ENCODE data around the gene NMRK2.

The NMRK2 gene

GRCh38 chr19:3970808-3971598 is 38.1 kb downstream of the NMRK2 start, which contains the start of gene DAPK3:
TSS of gene DAPK3 (minus strand) at chr19:3971099. CDS start at chr19:3969735, 1,364 bp downstream.
- Histone ChIP-seq H3K27ac (ENCODE audit: low read depth, low read length) (peak within 1 kb of the TSS; percentile 98), H3K14ac (ENCODE audit: low read length) (peak within 1 kb of the TSS; percentile 100), H4K8ac (ENCODE audit: low read depth, low read length) (peak within 1 kb of the TSS; percentile 95), H2BK120ac (ENCODE audit: insufficient read depth, low read length, poor library complexity) (peak within 1 kb of the TSS; percentile 97), H4K91ac (ENCODE audit: low read depth, low read length) (peak within 1 kb of the TSS; percentile 98), H3K27me3 (ENCODE audit: insufficient read depth, low read length) (no peaks in the 10 kb centered on the region), H3K18ac (ENCODE audit: low read length) (peak within 1 kb of the TSS; percentile 98), H2BK5ac (ENCODE audit: low read depth, low read length, poor library complexity) (peak within 1 kb of the TSS; percentile 98), H3K9me3 (ENCODE audit: insufficient read depth, low read depth, low read length) (peaks cover 2% of the 10 kb centered on the region), H3K9ac (ENCODE audit: low read length) (peak within 1 kb of the TSS; percentile 99), H3K4ac (ENCODE audit: low read depth, low read length) (peak within 1 kb of the TSS; percentile 100), H3K23ac (ENCODE audit: low read length) (no peak within 1 kb of the TSS), H3K4me3 (ENCODE audit: low read depth, low read length) (peak within 1 kb of the TSS; percentile 97), H3K36me3 (ENCODE audit: control insufficient read depth in 1 of 2, insufficient read depth in 2 of 2, low read length in 2 of 2) (peaks cover 33 to 36% of the 10 kb centered on the region in 2 experiments), H2BK12ac (ENCODE audit: low read length) (peak within 1 kb of the TSS; percentile 46), H3K79me2 (ENCODE audit: control insufficient read depth, insufficient read depth, low read length, poor library complexity) (peaks cover 36% of the 10 kb centered on the region), H3K4me2 (ENCODE audit: low read length) (peak within 1 kb of the TSS; percentile 83), H3K79me1 (ENCODE audit: low read length) (peaks cover 27% of the 10 kb centered on the region), H2AK5ac (ENCODE audit: low read length) (peak within 1 kb of the TSS; percentile 100), H2AFZ (ENCODE audit: insufficient read depth, low read length, poor library complexity) (peak within 1 kb of the TSS; percentile 75), H3K4me1 (ENCODE audit: control insufficient read depth in 1 of 2, insufficient read depth in 2 of 2, low read length in 2 of 2) (peaks cover 22 to 23% of the 10 kb centered on the region in 2 experiments), H4K12ac (ENCODE audit: low read depth, low read length) (peak within 1 kb of the TSS; percentile 92)
- WGBS (ENCODE audit: extremely low coverage, insufficient coverage, insufficient read length): no CpG with 5 or more reads among the region's 73 CpGs
- DNase-seq: peak; percentile 99

- Histone ChIP-seq H4K8ac (ENCODE audit: low read depth, low read length) (no peak overlapping the region), H3K4ac (ENCODE audit: low read depth, low read length) (no peak overlapping the region), H3K36me3 (ENCODE audit: control insufficient read depth in 1 of 2, insufficient read depth in 2 of 2, low read length in 2 of 2) (peaks cover 54 to 55% of the 10 kb centered on the region in 2 experiments), H2AK5ac (ENCODE audit: low read length) (no peak overlapping the region), H3K79me2 (ENCODE audit: control insufficient read depth, insufficient read depth, low read length, poor library complexity) (peaks cover 7% of the 10 kb centered on the region), H4K91ac (ENCODE audit: low read depth, low read length) (no peak overlapping the region), H3K4me1 (ENCODE audit: control insufficient read depth in 1 of 2, insufficient read depth in 2 of 2, low read length in 2 of 2) (no peaks in the 10 kb centered on the region), H4K12ac (ENCODE audit: low read depth, low read length) (no peak overlapping the region), H3K27me3 (ENCODE audit: insufficient read depth, low read length) (no peaks in the 10 kb centered on the region), H3K9ac (ENCODE audit: low read length) (no peak overlapping the region), H2BK12ac (ENCODE audit: low read length) (no peak overlapping the region), H3K14ac (ENCODE audit: low read length) (no peak overlapping the region), H2AFZ (ENCODE audit: insufficient read depth, low read length, poor library complexity) (no peak overlapping the region), H3K4me2 (ENCODE audit: low read length) (no peak overlapping the region), H3K23ac (ENCODE audit: low read length) (no peak overlapping the region), H3K4me3 (ENCODE audit: low read depth, low read length) (no peak overlapping the region), H2BK120ac (ENCODE audit: insufficient read depth, low read length, poor library complexity) (no peak overlapping the region), H2BK5ac (ENCODE audit: low read depth, low read length, poor library complexity) (no peak overlapping the region), H3K79me1 (ENCODE audit: low read length) (peaks cover 7% of the 10 kb centered on the region), H3K9me3 (ENCODE audit: insufficient read depth, low read depth, low read length) (peaks cover 11% of the 10 kb centered on the region), H3K18ac (ENCODE audit: low read length) (no peak overlapping the region), H3K27ac (ENCODE audit: low read depth, low read length) (no peak overlapping the region)
- no peak for DNase-seq
- no CpG with 5 or more reads among the region's 8 CpGs for WGBS (ENCODE audit: extremely low coverage, insufficient coverage, insufficient read length)
Observed at GRCh38 chr19:3975144-3975543, 42.3 kb downstream of the NMRK2 start.

GRCh38 chr19:3975637-3976087 is 42.8 kb downstream of the NMRK2 start:
- DNase-seq: peak in 1 of 2 donors; percentile 56
- Histone ChIP-seq H4K8ac (ENCODE audit: low read depth, low read length) (no peak overlapping the region), H3K4ac (ENCODE audit: low read depth, low read length) (no peak overlapping the region), H3K79me1 (ENCODE audit: low read length) (peaks cover 2% of the 10 kb centered on the region), H3K36me3 (ENCODE audit: control insufficient read depth in 1 of 2, insufficient read depth in 2 of 2, low read length in 2 of 2) (peaks cover 59 to 60% of the 10 kb centered on the region in 2 experiments), H2AK5ac (ENCODE audit: low read length) (no peak overlapping the region), H3K27ac (ENCODE audit: low read depth, low read length) (no peak overlapping the region), H3K4me3 (ENCODE audit: low read depth, low read length) (no peak overlapping the region), H3K4me2 (ENCODE audit: low read length) (no peak overlapping the region), H2AFZ (ENCODE audit: insufficient read depth, low read length, poor library complexity) (no peak overlapping the region), H3K18ac (ENCODE audit: low read length) (no peak overlapping the region), H4K91ac (ENCODE audit: low read depth, low read length) (no peak overlapping the region), H3K27me3 (ENCODE audit: insufficient read depth, low read length) (no peaks in the 10 kb centered on the region), H4K12ac (ENCODE audit: low read depth, low read length) (no peak overlapping the region), H3K14ac (ENCODE audit: low read length) (no peak overlapping the region), H3K79me2 (ENCODE audit: control insufficient read depth, insufficient read depth, low read length, poor library complexity) (peaks cover 2% of the 10 kb centered on the region), H2BK120ac (ENCODE audit: insufficient read depth, low read length, poor library complexity) (no peak overlapping the region), H3K9me3 (ENCODE audit: insufficient read depth, low read depth, low read length) (peaks cover 11% of the 10 kb centered on the region), H2BK5ac (ENCODE audit: low read depth, low read length, poor library complexity) (no peak overlapping the region), H3K9ac (ENCODE audit: low read length) (peak overlapping the region; percentile 4), H3K4me1 (ENCODE audit: control insufficient read depth in 1 of 2, insufficient read depth in 2 of 2, low read length in 2 of 2) (no peaks in the 10 kb centered on the region), H2BK12ac (ENCODE audit: low read length) (no peak overlapping the region), H3K23ac (ENCODE audit: low read length) (no peak overlapping the region)
- no CpG with 5 or more reads among the region's 14 CpGs for WGBS (ENCODE audit: extremely low coverage, insufficient coverage, insufficient read length)

- Histone ChIP-seq H3K4me1 (ENCODE audit: control insufficient read depth in 1 of 2, insufficient read depth in 2 of 2, low read length in 2 of 2) (no peaks in the 10 kb centered on the region), H2BK12ac (ENCODE audit: low read length) (no peak overlapping the region), H2BK5ac (ENCODE audit: low read depth, low read length, poor library complexity) (no peak overlapping the region), H3K14ac (ENCODE audit: low read length) (no peak overlapping the region), H4K12ac (ENCODE audit: low read depth, low read length) (no peak overlapping the region), H4K91ac (ENCODE audit: low read depth, low read length) (no peak overlapping the region), H3K4me3 (ENCODE audit: low read depth, low read length) (no peak overlapping the region), H3K4ac (ENCODE audit: low read depth, low read length) (no peak overlapping the region), H3K79me1 (ENCODE audit: low read length) (no peaks in the 10 kb centered on the region), H2AFZ (ENCODE audit: insufficient read depth, low read length, poor library complexity) (no peak overlapping the region), H3K23ac (ENCODE audit: low read length) (no peak overlapping the region), H3K27me3 (ENCODE audit: insufficient read depth, low read length) (no peaks in the 10 kb centered on the region), H3K79me2 (ENCODE audit: control insufficient read depth, insufficient read depth, low read length, poor library complexity) (peaks cover under 1% of the 10 kb centered on the region), H3K27ac (ENCODE audit: low read depth, low read length) (no peak overlapping the region), H3K18ac (ENCODE audit: low read length) (no peak overlapping the region), H3K9me3 (ENCODE audit: insufficient read depth, low read depth, low read length) (peaks cover 11% of the 10 kb centered on the region), H4K8ac (ENCODE audit: low read depth, low read length) (no peak overlapping the region), H2AK5ac (ENCODE audit: low read length) (no peak overlapping the region), H3K4me2 (ENCODE audit: low read length) (no peak overlapping the region), H3K36me3 (ENCODE audit: control insufficient read depth in 1 of 2, insufficient read depth in 2 of 2, low read length in 2 of 2) (peaks cover 69 to 70% of the 10 kb centered on the region in 2 experiments), H3K9ac (ENCODE audit: low read length) (no peak overlapping the region), H2BK120ac (ENCODE audit: insufficient read depth, low read length, poor library complexity) (no peak overlapping the region)
- no CpG with 5 or more reads among the region's 29 CpGs for WGBS (ENCODE audit: extremely low coverage, insufficient coverage, insufficient read length)
- DNase-seq: no peak
Observed at GRCh38 chr19:3976495-3977241, 43.8 kb downstream of the NMRK2 start.
